Measurements from ENCODE around the gene ZNF420.
"Not testable (repeated sequence)": the region's sequence is repeated elsewhere in the genome, so short reads cannot be mapped to it uniquely, and the experiment has no call there.

Gene ZNF420

GRCh38 chr19:37077934-37078716 lies at the start of gene ZNF420:
TSS of gene ZNF420 (plus strand) at chr19:37078433. CDS start at chr19:37089119, 10,686 bp downstream.
- peak; percentile 83 for DNase-seq

- no peak for DNase-seq
Measured at GRCh38 chr19:37045140-37045539, 33.1 kb upstream of the ZNF420 start.

GRCh38 chr19:37055330-37055729 lies 22.9 kb upstream of the ZNF420 start:
- no peak for DNase-seq

GRCh38 chr19:37056776-37057175 lies 21.5 kb upstream of the ZNF420 start:
- DNase-seq = no peak

GRCh38 chr19:37059142-37059541 lies 19.1 kb upstream of the ZNF420 start:
- DNase-seq = no peak

GRCh38 chr19:37064886-37065285 lies 13.3 kb upstream of the ZNF420 start:
- DNase-seq = not testable (repeated sequence)

GRCh38 chr19:37074111-37074510 lies 4.1 kb upstream of the ZNF420 start:
- DNase-seq = no peak

GRCh38 chr19:37074819-37075362 lies 3.3 kb upstream of the ZNF420 start:
- no peak for DNase-seq

GRCh38 chr19:37076524-37076923 lies 1.7 kb upstream of the ZNF420 start:
- not testable (repeated sequence) for DNase-seq

- DNase-seq = no peak
Measured at GRCh38 chr19:37077501-37077933, 716 bp upstream of the ZNF420 start.

- no peak for DNase-seq
Measured at GRCh38 chr19:37078717-37079032, 442 bp downstream of the ZNF420 start.

- no peak for DNase-seq
Measured at GRCh38 chr19:37079238-37079637, 1.0 kb downstream of the ZNF420 start.

GRCh38 chr19:37082307-37082706 lies 4.1 kb downstream of the ZNF420 start:
- no peak for DNase-seq

GRCh38 chr19:37087110-37087509 lies 8.9 kb downstream of the ZNF420 start:
- no peak for DNase-seq

GRCh38 chr19:37095859-37096258 lies 17.6 kb downstream of the ZNF420 start:
- no peak for DNase-seq

GRCh38 chr19:37098570-37098969 lies 20.3 kb downstream of the ZNF420 start:
- DNase-seq = no peak

- not testable (repeated sequence) for DNase-seq
Measured at GRCh38 chr19:37104135-37104534, 25.9 kb downstream of the ZNF420 start.

- not testable (repeated sequence) for DNase-seq
Measured at GRCh38 chr19:37111753-37112152, 33.5 kb downstream of the ZNF420 start.

GRCh38 chr19:37114001-37114400 lies 35.8 kb downstream of the ZNF420 start:
- no peak for DNase-seq

- not testable (repeated sequence) for DNase-seq
Measured at GRCh38 chr19:37122093-37122492, 43.9 kb downstream of the ZNF420 start.

- DNase-seq = no peak
Measured at GRCh38 chr19:37127999-37128820, 50.0 kb downstream of the ZNF420 start.

- DNase-seq = no peak
Measured at GRCh38 chr19:37128821-37129177, 50.6 kb downstream of the ZNF420 start.

GRCh38 chr19:37136111-37136510 lies 57.9 kb downstream of the ZNF420 start:
- DNase-seq = no peak

- DNase-seq = no peak
Measured at GRCh38 chr19:37148214-37148613, 70.0 kb downstream of the ZNF420 start.
